ENCODE data around the gene SKAP1.
"Not testable (repeated sequence)": the region's sequence is repeated elsewhere in the genome, so short reads cannot be mapped to it uniquely, and the experiment has no call there.

GRCh38 chr17:48245465-48246033, 184.5 kb downstream of the SKAP1 start:
- TF ChIP-seq POLR2A (IDR thresholded peaks at IDR 0.05; ENCODE audit: low read length); GATA1 (IDR thresholded peaks at IDR 0.05; ENCODE audit: low read depth, low read length): not testable (repeated sequence)

All from erythroblast (primary cell).